Measurements from ENCODE around the gene NUDT21.

- no peak for TF ChIP-seq EZH2 (IDR thresholded peaks at IDR 0.05; ENCODE audit: insufficient read depth, poor library complexity, severe bottlenecking)
- no peak for TF ChIP-seq EZH2phosphoT487 (IDR thresholded peaks at IDR 0.05; ENCODE audit: insufficient read depth, low read depth)
Observed at GRCh38 chr16:56420613-56421012, 30.5 kb downstream of the NUDT21 start.

Measured in GM23248 (cell line).